NCI-H2227 (cell line): ENCODE results near the gene TMEM108.

Experiments
- DNase-seq: peaks from one replicate; lab custom pipeline; 2025; ENCODE audit not compliant: unreplicated experiment; lab: John Stamatoyannopoulos, UW

Gene TMEM108

DNA sequence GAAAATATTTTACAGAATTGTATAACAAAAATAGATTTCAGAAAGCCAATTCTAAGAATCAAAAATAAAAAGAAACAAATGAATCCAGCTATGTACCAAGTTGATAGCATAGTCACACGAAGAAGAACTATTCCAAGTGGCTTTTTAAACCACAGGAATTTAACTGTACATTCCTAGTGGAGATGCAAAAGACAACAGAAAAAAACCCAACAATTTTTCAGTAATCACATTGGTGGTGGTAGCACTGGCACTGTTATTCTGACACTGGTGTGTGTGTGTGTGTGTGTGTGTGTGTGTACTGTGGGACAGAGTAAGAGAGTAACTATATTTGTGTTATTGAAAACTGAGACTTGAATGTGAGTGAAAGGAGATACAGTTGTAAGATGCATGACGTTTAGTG lies 370.8 kb downstream of the TMEM108 start:
- no peak for DNase-seq

- no peak for DNase-seq
Measured at GRCh38 chr3:133410191-133410892, 372.2 kb downstream of the TMEM108 start.

- no peak for DNase-seq
Measured at GRCh38 chr3:133412183-133413132, 374.3 kb downstream of the TMEM108 start.

GRCh38 chr3:133413161-133414020 lies 375.2 kb downstream of the TMEM108 start:
- no peak for DNase-seq

GRCh38 chr3:133414021-133414392 lies 375.8 kb downstream of the TMEM108 start:
- DNase-seq, result no peak

DNA sequence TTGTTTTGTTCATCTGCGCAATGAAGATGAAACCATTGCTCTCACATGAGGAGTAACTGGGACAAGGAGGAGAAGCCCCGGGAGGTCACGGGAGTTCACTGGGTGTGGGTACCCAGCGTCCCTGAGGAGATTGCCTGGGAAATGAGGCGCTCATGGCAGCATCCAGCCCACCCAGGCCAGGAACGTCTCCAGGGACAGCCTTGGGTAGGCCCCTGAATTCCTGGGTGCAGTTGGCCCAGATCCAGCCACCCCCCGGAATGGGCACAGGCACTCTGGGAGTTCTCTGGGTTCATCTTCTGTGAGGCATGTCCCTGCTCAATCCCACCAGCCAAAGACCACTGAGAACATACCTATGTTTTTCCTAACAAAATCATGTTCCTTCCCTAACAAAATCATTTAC lies 380.2 kb downstream of the TMEM108 start:
- DNase-seq, result no peak

DNA sequence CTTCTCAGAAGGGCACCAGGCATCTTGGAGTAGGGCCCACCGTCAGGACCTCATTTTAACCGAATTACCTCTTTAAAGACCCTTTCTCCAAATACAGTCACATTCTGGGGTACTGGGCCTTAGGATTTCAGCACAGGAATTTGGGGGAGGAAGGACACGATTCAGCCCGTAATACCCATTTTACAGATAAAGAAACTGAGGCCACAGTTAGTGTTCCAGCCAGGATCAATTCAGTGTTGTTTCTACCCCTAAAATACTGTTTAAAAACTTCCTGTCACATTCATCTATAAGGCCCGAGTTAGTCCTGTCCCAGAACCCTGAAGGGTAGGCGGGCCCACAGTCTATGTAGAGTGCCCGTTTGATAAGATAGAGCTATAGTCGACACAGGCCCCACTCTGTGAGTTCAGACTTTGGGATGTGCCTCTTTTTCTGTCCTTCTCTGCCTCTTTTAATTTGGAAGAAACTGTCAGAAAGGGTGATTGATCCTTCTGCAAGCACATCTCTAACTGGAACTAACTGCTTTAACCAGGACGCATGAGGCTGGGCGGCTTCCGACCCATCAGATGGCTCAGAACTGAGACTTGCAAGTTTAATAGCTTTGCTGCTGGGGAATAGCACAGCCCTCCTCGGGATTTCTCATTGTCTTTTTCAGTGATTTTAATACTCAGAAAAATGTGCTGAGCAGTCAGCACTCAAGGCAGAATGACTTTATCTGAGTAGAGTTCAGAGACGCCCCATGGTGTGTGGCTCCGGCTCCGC lies 381.1 kb downstream of the TMEM108 start:
- DNase-seq, result no peak

GRCh38 chr3:133424937-133425869 lies 387.0 kb downstream of the TMEM108 start:
- no peak for DNase-seq

DNA sequence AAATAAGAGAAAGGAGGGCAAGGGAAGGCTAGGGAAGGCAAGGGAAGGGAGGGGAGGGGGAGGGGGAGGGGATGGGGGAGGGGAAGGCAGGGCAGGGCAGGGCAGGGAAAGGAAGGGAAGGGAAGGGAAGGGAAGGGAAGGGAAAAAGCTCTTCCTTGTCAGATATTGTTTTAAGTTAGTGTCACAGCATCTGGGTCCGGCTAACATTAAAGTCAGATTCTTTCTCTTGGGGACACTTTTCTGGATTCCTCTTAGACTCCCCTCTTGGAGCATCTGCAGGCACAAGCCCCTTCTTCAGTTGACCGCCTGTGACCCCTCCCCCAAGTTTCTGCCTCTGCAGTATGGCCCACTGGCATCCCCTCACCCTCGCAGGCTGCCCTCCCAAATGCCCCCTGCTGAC lies 387.7 kb downstream of the TMEM108 start:
- no peak for DNase-seq

GRCh38 chr3:133426721-133427120 lies 388.5 kb downstream of the TMEM108 start:
- no peak for DNase-seq

DNA sequence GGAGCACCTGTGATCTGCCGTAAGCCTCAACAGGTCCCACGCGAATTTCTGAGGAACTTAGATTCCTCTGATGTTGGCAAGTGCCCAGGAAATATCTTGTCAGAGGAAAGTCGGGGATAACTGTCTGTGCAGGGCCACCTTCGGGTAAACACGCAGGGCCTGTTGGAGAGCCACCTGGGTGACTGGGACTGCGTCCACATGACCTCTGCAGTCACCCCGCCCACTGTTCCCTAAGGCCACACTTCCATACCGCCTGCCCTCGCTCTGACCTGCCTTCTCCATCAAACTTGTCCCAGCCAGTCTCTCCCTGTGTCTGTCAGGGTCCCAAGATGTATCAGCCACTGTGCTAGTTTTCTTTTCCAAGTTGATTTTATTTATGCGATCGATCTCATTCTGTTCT lies 390.4 kb downstream of the TMEM108 start:
- DNase-seq, result no peak

DNA sequence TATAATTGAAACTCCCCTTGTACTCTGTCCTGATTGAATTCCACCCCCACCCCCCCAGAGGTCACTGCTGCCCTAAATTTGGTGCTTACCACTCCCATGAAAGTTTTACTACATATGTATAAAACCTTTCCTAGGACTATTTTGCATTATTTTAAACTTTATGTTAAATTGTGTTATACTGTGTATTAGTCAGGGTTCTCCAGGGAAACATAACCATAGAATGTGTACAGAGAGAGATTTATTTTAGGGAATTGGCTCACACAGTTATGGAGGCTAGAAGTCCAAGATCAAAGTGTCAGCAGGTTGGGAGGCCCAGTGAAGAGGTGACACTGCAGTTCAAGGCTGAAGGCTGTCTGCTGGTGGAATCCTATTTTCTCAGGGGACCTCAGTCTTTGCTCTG lies 390.9 kb downstream of the TMEM108 start:
- DNase-seq, result no peak

- no peak for DNase-seq
Measured at GRCh38 chr3:133439563-133439962, 401.4 kb downstream of the TMEM108 start.

DNA sequence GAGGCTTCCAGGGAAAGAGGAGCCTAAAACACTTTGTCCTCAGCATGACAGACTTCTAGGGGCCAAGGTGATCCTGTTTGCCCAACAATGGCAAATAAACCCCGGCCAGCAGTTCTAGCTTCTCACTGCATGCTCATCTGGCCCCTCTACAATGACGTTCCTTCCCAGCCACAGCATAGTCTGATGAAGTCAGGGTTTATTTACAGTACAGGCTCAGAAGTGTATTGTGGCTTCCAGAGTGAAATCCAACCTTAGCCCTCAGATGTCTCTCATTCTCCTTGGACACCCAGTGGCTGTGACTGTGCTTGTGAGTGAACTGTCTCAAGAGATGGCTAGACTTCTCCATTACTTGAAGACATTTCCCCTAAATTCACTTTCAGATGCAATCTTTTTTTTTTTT lies 402.5 kb downstream of the TMEM108 start:
- no peak for DNase-seq

DNA sequence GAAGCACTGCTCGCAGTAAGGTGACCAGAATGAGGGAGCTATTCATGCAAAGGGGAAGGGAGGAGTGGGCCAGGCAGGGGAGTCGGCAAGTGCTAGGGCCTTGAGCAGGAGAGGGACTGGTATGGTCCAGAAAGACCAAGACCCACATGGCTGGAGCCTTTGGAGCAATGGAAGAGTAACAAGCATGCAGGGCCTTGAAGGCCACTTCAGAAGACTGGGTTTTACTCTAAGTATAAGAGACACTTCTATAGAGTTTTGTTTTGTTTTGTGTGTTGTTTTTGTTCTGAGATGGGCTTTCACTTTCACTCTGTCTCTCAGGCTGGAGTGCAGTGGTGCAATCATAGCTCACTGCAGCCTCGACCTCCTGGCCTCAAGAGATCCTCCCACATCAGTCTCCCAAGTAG lies 403.7 kb downstream of the TMEM108 start:
- DNase-seq, result no peak

GRCh38 chr3:133442518-133442917 lies 404.3 kb downstream of the TMEM108 start:
- no peak for DNase-seq

DNA sequence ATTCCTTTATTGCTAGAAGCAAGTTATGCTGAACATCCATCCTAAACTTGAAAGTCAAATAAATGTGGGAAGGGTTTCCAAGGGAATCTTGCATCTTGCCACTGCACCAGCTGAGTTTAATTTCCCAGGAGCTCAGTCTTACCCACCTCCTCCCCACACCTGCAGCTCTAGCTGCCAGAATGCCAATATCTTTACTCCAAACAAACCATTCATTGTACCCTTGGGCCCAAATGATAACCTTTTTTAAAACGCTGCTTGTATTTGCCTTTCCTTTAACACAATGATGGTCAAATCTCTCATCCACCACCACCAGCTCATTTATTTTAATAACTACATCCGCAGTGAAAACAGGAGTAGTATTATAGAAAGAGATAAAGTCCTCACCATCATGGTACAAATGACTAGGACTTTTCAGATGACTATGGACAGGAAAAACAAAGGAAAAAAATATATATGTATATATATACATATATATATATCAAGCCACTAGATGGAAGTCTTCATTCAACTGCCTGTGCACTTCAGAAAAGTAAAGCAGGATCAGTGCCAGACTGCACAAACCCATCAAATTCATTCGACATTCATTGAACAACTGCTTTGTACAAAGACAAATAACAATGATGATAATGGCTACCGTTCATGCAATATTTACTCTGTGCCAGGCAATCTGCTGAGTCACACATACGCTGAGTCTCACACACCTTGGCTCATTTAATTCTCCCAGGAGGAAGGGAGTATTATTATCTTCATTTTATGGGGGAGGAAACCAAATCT lies 405.6 kb downstream of the TMEM108 start:
- DNase-seq, result peak; percentile 9

DNA sequence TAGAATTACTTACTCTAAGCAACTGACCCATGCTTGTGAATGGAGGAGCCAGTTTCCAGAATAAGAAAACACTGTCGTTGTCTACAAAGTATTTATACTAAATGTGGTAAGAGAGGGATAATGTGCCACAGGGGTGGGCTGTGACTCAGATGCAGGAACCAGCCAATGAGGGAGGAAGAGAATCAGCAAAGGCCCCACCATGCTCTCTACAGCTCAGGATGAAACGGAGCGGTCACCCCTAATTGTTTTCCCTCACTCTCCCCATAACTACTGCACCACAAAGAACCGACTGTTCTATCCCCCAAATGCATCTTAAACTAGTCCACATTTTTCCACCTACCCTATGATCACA lies 406.2 kb downstream of the TMEM108 start:
- DNase-seq, result no peak

GRCh38 chr3:133445108-133445507 lies 406.9 kb downstream of the TMEM108 start:
- DNase-seq, result no peak
